Motor neuron (in vitro differentiated cells): ENCODE results near the gene HYLS1. TPM values are rescaled to one million over a fixed set of nuclear protein-coding genes. Genes with fewer than 3 reads are reported as not detected.

Experiments used
- ATAC-seq, 8 experiments: fragments of 200-7000 bp; cut with Tn5 transposase; replicated peaks in 6 of 8; 2 replicates each; pipeline ENCODE4 v1.8.0; 2021; ENCODE audit warnings: mild to moderate bottlenecking in 8 of 8, moderate library complexity in 8 of 8
- H3K27ac ChIP-seq, 2 donors: fragments of 250-450 bp; sonication (Bioruptor Pico); 2 replicates each; pipeline ENCODE4 v1.9.0; 2021; ENCODE audit warnings: antibody characterized with exemption in 2 of 2, mild to moderate bottlenecking in 2 of 2, moderate library complexity in 1 of 2
- H3K4me1 ChIP-seq, 2 donors: fragments of 250-450 bp; sonication (Bioruptor Pico); replicated peaks in 1 of 2; 2 replicates each; pipeline ENCODE4 v1.6.1; 2021; ENCODE audit warnings: antibody characterized with exemption in 2 of 2, mild to moderate bottlenecking in 2 of 2, moderate library complexity in 1 of 2
- H3K4me3 ChIP-seq, 5 donors: fragments of 250-450 bp; sonication (Bioruptor Pico); 2 replicates each; pipeline ENCODE4 v1.9.0; 2021; ENCODE audit warnings: antibody characterized with exemption in 5 of 5, mild to moderate bottlenecking in 5 of 5, moderate library complexity in 4 of 5
- WGBS, 10 experiments: fragments of 450-650 bp; shearing (Covaris generic); methylation state at CpG; one replicate each; pipeline ENCODE4 v1.0.0; 2022; 5-methylcytosine and 5-hydroxymethylcytosine counted together
- in situ Hi-C, 9 experiments: fragments of 400-800 bp; cut with MboI; loops; one replicate each; pipeline ENCODE4 v1.15.0; 2021; ENCODE audit warnings: low sequenced_read_pairs in 9 of 9, low pct_unique_long_range_greater_than_20kb in 2 of 9; ENCODE audit not compliant: unreplicated experiment in 9 of 9
- total RNA-seq, 8 experiments: library from RNA; unstranded; fragments of 300-600 nt; gene quantifications; 2 replicates each; pipeline versions ENCODE4 v1.2.3 to v1.2.4, GENCODE V29; 2022

The HYLS1 gene
- total RNA-seq, 8 experiments from 2014 or later: 1.8 to 10.4 (median 2.8) TPM

DNA sequence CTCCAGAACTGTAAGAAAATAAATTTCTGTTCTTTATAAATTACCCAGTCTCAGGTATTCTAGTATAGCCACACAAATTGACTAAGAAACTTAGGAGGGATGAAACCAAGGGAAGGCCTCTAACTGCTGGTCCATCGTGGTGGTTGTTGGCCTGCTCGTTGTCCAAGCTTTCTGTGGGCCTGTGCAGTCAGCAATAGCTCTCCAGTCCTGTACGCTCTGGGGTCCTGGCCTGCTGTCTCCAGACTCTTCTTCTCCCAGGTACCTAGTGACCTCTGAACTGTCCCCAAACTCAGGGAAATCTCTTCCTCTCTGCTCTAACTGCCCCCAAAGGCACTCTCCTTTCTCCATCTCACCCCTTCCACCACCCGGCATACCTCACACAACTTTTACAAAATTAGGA, 52.7 kb downstream of the HYLS1 start:
- ATAC-seq: no peak
- in situ Hi-C loops: loop anchor here in 2 of 9 experiments (25.0 kb wide), 2 partner anchors 122 to 247 kb away; partner anchors contain the start of gene CDON (in 1 of the 2)
- WGBS, 10 experiments: 80 to 100% (median 98%) methylated on average over 1 to 4 of the region's 4 CpGs; no CpG with 5 or more reads in 2 of the 10 experiments
- Histone ChIP-seq H3K4me1 (peaks cover 0 to 9% of the 10 kb centered on the region in 2 donors), H3K27ac (no peak overlapping the region), H3K4me3 (no peak overlapping the region)

DNA sequence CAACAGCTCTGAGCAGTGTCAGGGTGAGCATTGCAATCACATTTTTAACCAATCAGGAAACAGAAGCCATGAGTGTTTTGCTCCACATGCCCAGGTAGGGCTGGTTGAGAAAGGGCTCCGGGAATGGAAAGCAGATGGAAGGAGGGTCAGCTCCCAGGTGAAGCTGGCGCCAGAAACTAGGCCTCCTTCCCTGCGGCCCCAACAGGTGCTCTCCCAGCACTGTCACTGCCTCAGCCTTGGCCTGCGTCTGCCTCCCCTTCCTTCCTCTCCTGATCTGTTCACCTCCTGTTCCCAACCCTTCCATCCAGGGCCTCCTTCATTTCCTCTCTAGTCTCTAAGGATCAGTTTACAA, 53.8 kb downstream of the HYLS1 start:
- ATAC-seq: no peak
- peaks cover 0 to 9% of the 10 kb centered on the region in 2 donors for H3K4me1 ChIP-seq
- no peak overlapping the region for H3K4me3 ChIP-seq
- no peak overlapping the region for H3K27ac ChIP-seq
- WGBS, 10 experiments: 43 to 100% (median 100%) methylated on average over 1 to 2 of the region's 4 CpGs; no CpG with 5 or more reads in 5 of the 10 experiments
- in situ Hi-C loops: loop anchor here in 2 of 9 experiments (25.0 kb wide), 2 partner anchors 121 to 246 kb away; partner anchors contain the start of gene CDON (in 1 of the 2)

DNA sequence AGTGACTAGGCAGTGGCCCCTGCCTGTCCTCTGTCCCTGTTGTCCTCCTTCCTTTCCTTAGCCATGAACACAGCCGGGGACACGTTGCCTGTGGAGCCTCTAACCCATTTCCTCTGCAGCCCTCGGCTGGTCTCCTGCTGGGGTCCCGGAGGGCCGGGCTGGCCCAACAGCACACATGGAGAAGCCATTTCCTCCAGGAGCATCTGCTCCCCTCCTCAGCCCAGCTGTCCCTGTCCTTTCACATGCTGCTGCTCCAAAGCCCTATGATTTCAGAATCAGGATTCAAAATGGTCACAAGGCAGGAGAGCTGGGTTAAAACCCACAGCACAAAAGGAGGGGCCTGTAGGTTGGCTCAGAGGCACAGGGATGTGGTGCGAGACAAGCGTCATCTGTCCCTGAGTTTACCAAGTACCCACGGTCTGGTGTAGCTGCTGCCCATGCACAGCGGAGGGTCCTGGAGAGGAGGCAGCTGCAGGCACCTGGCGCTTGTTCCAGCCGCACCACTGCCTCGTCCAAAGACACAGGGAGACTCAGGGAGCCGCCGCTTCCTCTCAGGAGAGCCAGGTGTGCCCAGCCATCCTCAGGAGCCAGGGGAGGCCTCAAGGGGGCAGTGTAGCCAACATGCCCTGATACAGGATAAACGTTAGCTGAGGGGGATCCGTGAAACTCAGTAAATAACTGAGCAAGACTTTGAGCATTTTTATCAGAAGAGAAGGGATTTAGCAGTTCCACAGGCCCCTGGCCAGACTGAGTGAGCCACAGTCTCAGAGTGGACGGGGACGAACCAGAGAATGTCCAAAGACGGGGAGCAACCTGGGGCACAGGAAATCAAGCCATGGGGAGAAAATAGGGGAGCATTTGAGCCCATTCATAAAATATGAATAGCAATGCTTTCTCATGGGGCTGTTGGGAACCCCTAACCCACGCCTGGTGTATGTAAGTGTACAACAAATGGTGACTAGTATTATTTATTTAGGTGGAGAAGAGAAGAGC, 54.4 kb downstream of the HYLS1 start:
- WGBS, 10 experiments: 0 to 52% (median 14%) methylated on average over 3 to 9 of the region's 20 CpGs; no CpG with 5 or more reads in 3 of the 10 experiments
- Histone ChIP-seq H3K4me3 (no peak overlapping the region), H3K4me1 (peaks cover 0 to 9% of the 10 kb centered on the region in 2 donors), H3K27ac (no peak overlapping the region)
- in situ Hi-C loops: loop anchor here in 2 of 9 experiments (25.0 kb wide), 2 partner anchors 120 to 245 kb away; partner anchors contain the start of gene CDON (in 1 of the 2)
- ATAC-seq: peak; percentile 30 to 88 (median 64)

DNA sequence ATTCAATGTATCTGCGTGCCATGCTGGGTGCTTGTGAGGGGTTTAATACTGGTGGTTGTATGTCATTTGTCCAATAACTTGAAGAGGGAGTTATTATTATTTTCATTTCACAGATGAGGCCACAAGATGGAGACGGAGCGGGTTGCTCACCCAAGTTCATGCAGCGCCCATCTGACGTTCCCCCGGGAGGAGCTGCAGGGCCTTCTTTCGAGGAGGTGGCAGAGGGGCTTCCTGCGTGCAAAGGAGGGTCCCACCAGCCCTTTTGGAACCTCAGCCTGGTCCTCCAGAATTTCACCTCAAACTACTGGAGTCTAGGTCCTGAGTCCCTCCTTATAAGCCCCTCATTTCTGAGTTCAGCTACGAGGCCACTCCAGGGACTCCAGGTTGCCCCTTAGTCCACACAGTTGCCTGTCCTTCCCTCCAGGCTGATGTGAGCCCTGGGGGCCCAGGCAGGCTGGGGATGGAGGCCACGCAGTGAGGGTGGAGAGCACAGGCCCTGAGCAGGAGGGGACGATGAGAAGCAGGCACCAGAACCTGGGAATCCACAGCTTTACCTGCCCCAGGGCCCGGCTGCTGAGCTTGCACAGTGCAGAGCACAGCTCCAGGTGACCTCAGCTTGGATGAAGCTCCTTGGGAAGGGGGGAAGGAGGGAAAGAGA, 55.4 kb downstream of the HYLS1 start:
- Histone ChIP-seq H3K27ac (no peak overlapping the region), H3K4me3 (no peak overlapping the region), H3K4me1 (peaks cover 0 to 9% of the 10 kb centered on the region in 2 donors)
- ATAC-seq: no peak
- WGBS, 10 experiments: 61 to 100% (median 89%) methylated on average over 1 to 9 of the region's 12 CpGs; no CpG with 5 or more reads in 1 of the 10 experiments
- in situ Hi-C loops: loop anchor here in 2 of 9 experiments (25.0 kb wide), 2 partner anchors 119 to 244 kb away; partner anchors contain the start of gene CDON (in 1 of the 2)

DNA sequence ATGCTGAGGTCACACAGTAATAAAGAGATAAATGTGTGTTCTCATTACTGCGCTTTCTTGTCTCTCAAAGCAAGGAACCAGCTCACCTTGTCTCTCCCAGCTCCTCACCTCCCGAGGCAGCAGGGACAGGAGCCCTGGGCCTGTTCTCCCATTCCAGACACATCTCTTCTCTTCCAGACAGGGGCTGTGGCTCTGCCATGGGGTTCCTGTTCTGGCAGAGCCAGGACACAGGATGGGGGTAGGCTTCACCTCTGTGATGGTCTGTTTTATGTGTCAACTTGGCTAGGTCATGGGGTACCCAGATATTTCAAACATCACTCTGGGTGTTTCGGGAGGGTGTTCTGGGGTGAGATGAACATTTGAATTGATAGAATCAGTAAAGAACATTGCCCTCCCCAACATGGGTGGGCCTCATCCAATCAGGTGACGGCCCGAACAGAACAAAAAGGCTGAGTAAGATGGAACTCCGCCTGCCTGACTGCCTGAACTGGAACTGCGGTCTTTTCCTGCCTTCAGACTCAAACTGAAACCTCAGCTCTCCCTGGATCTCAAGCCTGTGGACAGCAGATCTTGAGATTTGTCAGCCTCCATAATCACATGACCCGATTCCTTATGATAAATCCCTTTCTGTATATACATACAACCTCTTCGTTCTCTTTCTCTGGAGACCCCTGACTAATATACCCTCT, 56.3 kb downstream of the HYLS1 start:
- 73 to 100% (median 89%) methylated on average over 1 to 6 of the region's 9 CpGs; no CpG with 5 or more reads in 1 of the 10 experiments for WGBS, 10 experiments
- in situ Hi-C loops: loop anchor here in 2 of 9 experiments (25.0 kb wide), 2 partner anchors 118 to 243 kb away; partner anchors contain the start of gene CDON (in 1 of the 2)

DNA sequence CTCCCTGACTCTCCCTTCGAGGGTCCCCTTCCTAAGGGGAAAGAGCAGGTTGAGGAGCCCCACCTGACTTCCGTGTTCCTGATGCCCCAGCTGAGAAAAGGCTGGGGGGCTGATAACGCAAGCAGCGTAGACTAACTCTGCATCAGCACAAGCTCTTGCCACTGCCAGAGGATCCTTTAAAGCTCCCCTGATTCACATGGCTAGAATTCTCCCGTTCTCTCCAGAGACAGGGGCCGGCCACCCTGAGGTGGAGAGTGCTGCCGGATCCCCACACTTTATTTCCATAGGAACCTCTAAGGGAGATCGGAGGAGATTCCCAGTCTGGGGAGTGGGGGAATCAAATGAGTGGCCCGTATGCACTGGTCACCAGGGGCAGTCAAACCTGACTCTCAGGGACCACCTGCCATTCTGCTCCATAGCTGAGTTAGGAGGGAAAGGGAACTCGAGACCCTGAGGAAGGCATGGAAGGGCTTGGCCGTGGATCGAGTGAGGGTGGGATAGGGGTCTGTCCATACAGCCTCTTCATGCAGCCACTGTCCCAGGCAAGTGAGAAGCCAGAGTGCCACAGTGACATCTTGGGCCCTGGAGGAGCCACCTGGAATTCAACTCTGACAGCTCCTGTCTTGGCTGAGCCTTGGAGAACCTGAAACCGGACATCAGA, 57.0 kb downstream of the HYLS1 start:
- H3K27ac ChIP-seq: no peak overlapping the region
- in situ Hi-C loops: loop anchor here in 2 of 9 experiments (25.0 kb wide), 2 partner anchors 118 to 243 kb away; partner anchors contain the start of gene CDON (in 1 of the 2)
- no peak overlapping the region for H3K4me3 ChIP-seq
- 0 to 82% (median 74%) methylated on average over 1 to 5 of the region's 13 CpGs; no CpG with 5 or more reads in 3 of the 10 experiments for WGBS, 10 experiments
- peaks cover 0 to 3% of the 10 kb centered on the region in 2 donors for H3K4me1 ChIP-seq
- no peak for ATAC-seq

More for the DNA sequence above, 56.3 kb downstream of the HYLS1 start:
- Histone ChIP-seq H3K4me1 (peaks cover 0 to 9% of the 10 kb centered on the region in 2 donors), H3K27ac (no peak overlapping the region), H3K4me3 (no peak overlapping the region)
- no peak for ATAC-seq

DNA sequence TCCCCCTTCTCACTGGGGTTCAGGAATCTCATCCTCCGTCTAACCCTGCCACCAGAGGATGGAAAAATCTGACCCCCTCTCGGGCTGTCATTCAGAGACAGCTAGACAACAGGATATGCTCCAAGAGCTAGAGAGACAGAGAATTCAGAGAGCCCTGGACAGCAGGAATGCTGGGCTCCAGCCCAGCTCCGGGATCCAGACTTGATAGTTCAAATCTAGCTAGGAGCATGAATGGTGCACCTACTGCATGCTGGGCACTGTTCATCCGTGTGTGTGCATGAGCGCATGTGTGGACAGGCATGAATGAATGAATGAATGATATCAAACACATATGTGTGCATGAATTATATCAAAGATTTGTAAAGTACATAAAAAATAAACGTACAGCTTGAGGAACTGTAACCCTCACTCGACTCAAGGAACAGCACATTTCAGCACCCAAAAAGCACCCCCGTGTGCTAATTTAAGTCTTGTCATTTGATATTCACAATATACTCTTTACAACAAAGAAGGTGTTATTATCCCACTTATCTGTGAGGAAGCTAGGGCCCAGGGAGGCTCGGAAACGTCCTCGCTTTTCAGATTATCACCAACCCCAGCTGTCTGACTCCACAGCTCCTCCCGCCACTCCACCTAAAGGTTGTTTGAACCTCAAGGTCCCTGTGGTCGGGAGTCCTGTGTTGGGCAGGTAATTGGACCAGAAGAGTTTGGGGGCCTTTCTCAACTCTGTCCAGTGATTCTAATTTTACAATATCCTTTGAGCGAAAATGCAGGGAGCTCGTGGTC, 57.7 kb downstream of the HYLS1 start:
- Histone ChIP-seq H3K4me3 (no peak overlapping the region), H3K27ac (no peak overlapping the region), H3K4me1 (peaks cover 0 to 3% of the 10 kb centered on the region in 2 donors)
- no peak for ATAC-seq
- in situ Hi-C loops: loop anchor here in 2 of 9 experiments (25.0 kb wide), 2 partner anchors 117 to 242 kb away; partner anchors contain the start of gene CDON (in 1 of the 2)
- 50 to 100% (median 76%) methylated on average over 3 to 13 of the region's 15 CpGs; no CpG with 5 or more reads in 1 of the 10 experiments for WGBS, 10 experiments

DNA sequence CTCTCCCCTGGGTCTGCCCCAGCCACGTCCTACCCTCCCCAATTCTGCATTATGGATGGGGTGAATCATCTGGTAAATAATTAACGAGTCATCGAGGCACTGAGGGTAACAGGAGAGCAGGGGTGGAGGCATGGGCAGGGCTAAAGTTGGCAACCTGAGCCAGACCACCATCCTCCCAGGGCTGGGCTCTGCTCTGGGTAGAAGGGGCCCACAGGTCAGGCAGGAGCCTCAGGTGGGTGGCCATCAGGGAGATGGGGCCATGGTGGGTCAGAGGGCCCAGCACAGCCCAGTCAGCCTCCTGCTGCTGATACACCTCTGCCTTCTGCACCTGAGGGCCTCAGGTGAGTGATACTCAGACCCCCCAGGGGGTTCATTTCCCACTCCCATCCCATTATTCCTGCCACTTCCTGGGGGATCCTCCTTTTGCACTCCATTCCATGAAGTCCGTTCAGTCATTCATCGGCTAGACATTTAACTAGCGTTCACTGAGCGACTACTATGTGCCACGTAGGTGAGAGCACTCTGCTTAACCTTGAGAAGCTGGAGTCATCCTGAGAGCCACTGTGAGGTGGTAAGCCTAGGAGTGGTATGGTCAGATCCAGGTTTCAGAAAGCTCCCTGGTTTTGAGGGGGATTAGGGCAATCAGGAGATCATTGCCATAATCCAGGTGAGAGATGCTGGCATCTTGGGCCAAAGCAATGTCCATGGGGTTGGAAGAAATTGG, 58.5 kb downstream of the HYLS1 start, which contains the start of gene VSIG10L2:
Gene VSIG10L2, plus strand, starts transcription at position 248 of the 724 bp plus-strand sequence. Its CDS starts 12 bp downstream, at position 260.
- ATAC-seq: peak in 1 of 8 experiments; percentile 16
- H3K4me1 ChIP-seq: peaks cover 0 to 3% of the 10 kb centered on the region in 2 donors
- in situ Hi-C loops: loop anchor here in 2 of 9 experiments (25.0 kb wide), 2 partner anchors 116 to 241 kb away; partner anchors contain the start of gene CDON (in 1 of the 2)
- WGBS, 10 experiments: 0 to 100% (median 95%) methylated on average over 1 to 4 of the region's 8 CpGs; no CpG with 5 or more reads in 1 of the 10 experiments
- no peak within 1 kb of the TSS for H3K4me3 ChIP-seq
- no peak within 1 kb of the TSS for H3K27ac ChIP-seq

DNA sequence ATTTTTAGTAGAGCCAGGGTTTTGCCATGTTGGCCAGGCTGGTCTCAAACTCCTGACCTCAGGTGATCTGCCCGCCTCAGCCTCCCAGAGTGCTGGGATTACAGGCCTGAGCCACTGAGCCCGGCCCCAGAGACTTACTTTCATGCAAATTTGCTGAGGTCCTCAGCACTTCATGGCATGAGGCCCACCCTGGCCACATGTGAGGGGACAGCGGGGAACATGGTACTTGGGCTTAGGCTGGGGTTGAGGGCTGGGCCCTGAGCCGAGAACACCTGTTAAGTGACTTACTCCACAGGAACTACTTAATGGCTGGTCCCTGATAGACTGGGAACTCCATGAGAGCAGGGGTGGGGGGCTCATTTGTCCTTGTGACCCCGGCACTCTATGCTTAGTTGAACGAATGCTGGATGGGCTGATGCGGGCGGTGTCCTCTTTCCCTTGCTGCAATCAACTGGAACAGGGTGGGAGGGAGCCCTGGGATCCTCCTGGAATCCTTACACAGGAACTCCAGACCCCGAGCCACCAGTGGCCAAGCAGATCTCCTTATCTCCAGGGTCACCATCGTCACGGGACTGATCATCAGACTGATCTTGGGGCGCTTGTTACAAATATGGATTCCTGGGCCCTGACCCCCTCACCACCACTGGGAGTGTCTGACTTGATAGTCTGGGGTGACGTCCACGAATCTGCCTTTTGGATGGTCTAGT, 59.4 kb downstream of the HYLS1 start:
- 92 to 100% (median 96%) methylated on average over 1 to 3 of the region's 14 CpGs; no CpG with 5 or more reads in 7 of the 10 experiments for WGBS, 10 experiments

More for the DNA sequence above, 59.4 kb downstream of the HYLS1 start:
- Histone ChIP-seq H3K4me1 (peaks cover 0 to 3% of the 10 kb centered on the region in 2 donors), H3K27ac (no peak overlapping the region), H3K4me3 (no peak overlapping the region)
- no peak for ATAC-seq
- in situ Hi-C loops: loop anchor here in 2 of 9 experiments (25.0 kb wide), 2 partner anchors 115 to 240 kb away; partner anchors contain the start of gene CDON (in 1 of the 2)
